HEK293 (cell line): ENCODE results near the gene NDRG4.

Source experiments
- CTCF ChIA-PET: fragments of 350-600 bp; formaldehyde crosslinking; extraction: SDS; loops from one replicate; lab custom pipeline; 2021; ENCODE audit warnings: antibody characterized with exemption; lab: Yijun Ruan, JAX
- POLR2A ChIA-PET: fragments of 300-600 bp; formaldehyde crosslinking; extraction: SDS; loops from one replicate; lab custom pipeline; 2020; ENCODE audit warnings: antibody characterized with exemption, inconsistent platforms; lab: Yijun Ruan, JAX
- H3K27ac ChIP-seq: fragments of 200-500 bp; sonication (Bioruptor generic); 2 replicates; pipeline ENCODE4 v1.5.1; 2014; ENCODE audit warnings: low read depth, low read length, control low read depth, inconsistent platforms; ENCODE audit errors: extremely low read depth
- H3K36me3 ChIP-seq, 2 experiments: fragments of 200-500 bp in 1 of 2; sonication (Bioruptor generic) in 1 of 2; 1 replicate in 1 of 2; 2 replicates in 1 of 2; pipeline ENCODE4 v1.5.1; 2014 to 2017; ENCODE audit warnings: inconsistent platforms in 2 of 2, low read length in 2 of 2; ENCODE audit not compliant: control insufficient read depth in 2 of 2, insufficient read depth in 1 of 2
- H3K4me1 ChIP-seq: fragments of 200-500 bp; sonication (Bioruptor generic); 2 replicates; pipeline ENCODE4 v1.5.1; 2014; ENCODE audit warnings: mild to moderate bottlenecking, low read length, inconsistent platforms; ENCODE audit not compliant: control insufficient read depth, insufficient read depth
- H3K4me3 ChIP-seq: 2 replicates; pipeline ENCODE4 v1.5.1; 2011; ENCODE audit warnings: low read depth, mild to moderate bottlenecking, control low read depth, low read length, moderate library complexity
- H3K9me3 ChIP-seq: fragments of 200-500 bp; sonication (Bioruptor generic); 2 replicates; pipeline ENCODE4 v1.5.1; 2014; ENCODE audit warnings: low read depth, low read length, inconsistent platforms; ENCODE audit not compliant: control insufficient read depth, insufficient read depth
- EGR2 ChIP-seq: fragments of 450-650 bp; formaldehyde crosslinking; IDR thresholded peaks from 2 replicates; pipeline ENCODE4 v1.5.1; 2016; ENCODE audit warnings: low read depth, missing biosample characterization, missing genetic modification characterization
- KLF1 ChIP-seq: fragments of 450-650 bp; formaldehyde crosslinking; IDR thresholded peaks from 2 replicates; pipeline ENCODE4 v1.5.1; 2016; ENCODE audit warnings: missing biosample characterization, missing genetic modification characterization
- KLF9 ChIP-seq: fragments of 450-650 bp; formaldehyde crosslinking; IDR thresholded peaks from 2 replicates; pipeline ENCODE4 v1.5.1; 2016; ENCODE audit warnings: missing biosample characterization, missing genetic modification characterization, low read depth
- SCRT2 ChIP-seq: fragments of 450-650 bp; formaldehyde crosslinking; IDR thresholded peaks from 2 replicates; pipeline ENCODE4 v1.5.1; 2016; ENCODE audit warnings: missing biosample characterization, missing genetic modification characterization
- SP3 ChIP-seq: fragments of 450-650 bp; formaldehyde crosslinking; IDR thresholded peaks from 2 replicates; pipeline ENCODE4 v1.5.1; 2016; ENCODE audit warnings: missing biosample characterization, missing genetic modification characterization
- ZBTB1 ChIP-seq: fragments of 450-650 bp; formaldehyde crosslinking; IDR thresholded peaks from 2 replicates; pipeline ENCODE4 v1.5.1; 2016; ENCODE audit warnings: missing biosample characterization, missing genetic modification characterization
- ZFHX2 ChIP-seq: fragments of 450-650 bp; formaldehyde crosslinking; conservative IDR thresholded peaks from 2 replicates; pipeline ENCODE4 v1.5.1; 2016; ENCODE audit warnings: missing biosample characterization, missing genetic modification characterization
- ZNF174 ChIP-seq: fragments of 450-650 bp; formaldehyde crosslinking; IDR thresholded peaks from 2 replicates; pipeline ENCODE4 v1.5.0; 2017; ENCODE audit warnings: missing biosample characterization, mild to moderate bottlenecking, missing genetic modification characterization
- ZNF324 ChIP-seq: fragments of 450-650 bp; formaldehyde crosslinking; IDR thresholded peaks from 2 replicates; pipeline ENCODE4 v1.5.1; 2016; ENCODE audit warnings: missing biosample characterization, missing genetic modification characterization
- ZNF423 ChIP-seq: fragments of 450-650 bp; formaldehyde crosslinking; IDR thresholded peaks from 2 replicates; pipeline ENCODE4 v1.5.1; 2016; ENCODE audit warnings: missing biosample characterization, missing genetic modification characterization
- ZNF549 ChIP-seq: fragments of 450-650 bp; IDR thresholded peaks from 2 replicates; pipeline ENCODE4 v1.5.1; 2018; ENCODE audit warnings: missing biosample characterization, missing genetic modification characterization, mild to moderate bottlenecking, inconsistent platforms, moderate library complexity
- TF ChIP-seq, protein P1 (sequence below): fragments of 450-650 bp; formaldehyde crosslinking; IDR thresholded peaks from 2 replicates; pipeline ENCODE4; 2016; ENCODE audit warnings: missing biosample characterization, missing genetic modification characterization
- TF ChIP-seq, protein P2 (sequence below): fragments of 450-650 bp; formaldehyde crosslinking; IDR thresholded peaks from 2 replicates; pipeline ENCODE4 v1.5.1; 2016; ENCODE audit warnings: missing biosample characterization, missing genetic modification characterization
- TF ChIP-seq, protein P3 (sequence below): fragments of 450-650 bp; formaldehyde crosslinking; IDR thresholded peaks from 2 replicates; pipeline ENCODE4 v1.5.1; 2017; ENCODE audit warnings: missing biosample characterization, missing genetic modification characterization
- TF ChIP-seq, protein P4 (sequence below): fragments of 450-650 bp; formaldehyde crosslinking; conservative IDR thresholded peaks from 2 replicates; pipeline ENCODE4 v1.5.1; 2016; ENCODE audit warnings: low read depth, missing biosample characterization, missing genetic modification characterization

The NDRG4 gene

DNA sequence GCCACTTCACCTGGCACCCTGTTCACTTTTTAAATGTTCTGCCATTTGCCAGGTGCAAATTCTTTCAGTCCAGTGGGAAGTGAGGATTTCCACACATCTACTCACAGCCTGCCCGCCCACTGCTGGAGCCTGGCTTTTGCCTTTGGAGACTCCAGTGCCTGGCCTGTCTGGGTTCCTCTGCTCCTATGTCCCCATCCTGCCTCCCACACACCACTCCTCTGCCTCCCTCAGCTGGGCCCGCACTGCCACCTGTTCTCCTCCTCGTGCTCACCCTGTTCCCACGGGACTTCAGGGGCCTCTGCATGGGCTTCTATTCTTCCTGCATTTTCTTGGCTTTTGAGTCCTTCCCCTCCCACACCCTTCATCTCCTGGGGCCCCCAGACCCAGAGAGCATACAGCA, 7.9 kb upstream of the NDRG4 start:
- Histone ChIP-seq H3K4me1 (no peaks in the 10 kb centered on the region), H3K27ac (no peak overlapping the region), H3K9me3 (no peaks in the 10 kb centered on the region), H3K36me3 (no peaks in the 10 kb centered on the region), H3K4me3 (no peak overlapping the region)
- CTCF ChIA-PET: interaction anchor here (0.6 to 3.2 kb wide), 3 partner anchors 156 to 169 kb away, joined by 3 to 17 read pairs (median 5); no protein-coding TSS in a partner anchor
- TF ChIP-seq ZBTB1 (tag by site-specific recombination) (no peak), SP3 (tag by site-specific recombination) (no peak), ZFHX2 (tag by site-specific recombination) (peak; percentile 95), SCRT2 (tag by site-specific recombination) (peak; percentile 15; the same call in 1 of the 2 replicates), KLF9 (tag by site-specific recombination) (no peak), ZNF549 (no peak), ZNF423 (tag by site-specific recombination) (no peak), EGR2 (peak; percentile 95)
- TF ChIP-seq, protein P1, sequence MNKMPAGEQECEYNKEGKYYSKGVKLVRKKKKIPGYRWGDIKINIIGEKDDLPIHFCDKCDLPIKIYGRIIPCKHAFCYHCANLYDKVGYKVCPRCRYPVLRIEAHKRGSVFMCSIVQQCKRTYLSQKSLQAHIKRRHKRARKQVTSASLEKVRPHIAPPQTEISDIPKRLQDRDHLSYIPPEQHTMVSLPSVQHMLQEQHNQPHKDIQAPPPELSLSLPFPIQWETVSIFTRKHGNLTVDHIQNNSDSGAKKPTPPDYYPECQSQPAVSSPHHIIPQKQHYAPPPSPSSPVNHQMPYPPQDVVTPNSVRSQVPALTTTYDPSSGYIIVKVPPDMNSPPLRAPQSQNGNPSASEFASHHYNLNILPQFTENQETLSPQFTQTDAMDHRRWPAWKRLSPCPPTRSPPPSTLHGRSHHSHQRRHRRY (tag by site-specific recombination): no peak
- TF ChIP-seq, protein P2, sequence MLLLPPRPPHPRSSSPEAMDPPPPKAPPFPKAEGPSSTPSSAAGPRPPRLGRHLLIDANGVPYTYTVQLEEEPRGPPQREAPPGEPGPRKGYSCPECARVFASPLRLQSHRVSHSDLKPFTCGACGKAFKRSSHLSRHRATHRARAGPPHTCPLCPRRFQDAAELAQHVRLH: no peak
- TF ChIP-seq, protein P3, sequence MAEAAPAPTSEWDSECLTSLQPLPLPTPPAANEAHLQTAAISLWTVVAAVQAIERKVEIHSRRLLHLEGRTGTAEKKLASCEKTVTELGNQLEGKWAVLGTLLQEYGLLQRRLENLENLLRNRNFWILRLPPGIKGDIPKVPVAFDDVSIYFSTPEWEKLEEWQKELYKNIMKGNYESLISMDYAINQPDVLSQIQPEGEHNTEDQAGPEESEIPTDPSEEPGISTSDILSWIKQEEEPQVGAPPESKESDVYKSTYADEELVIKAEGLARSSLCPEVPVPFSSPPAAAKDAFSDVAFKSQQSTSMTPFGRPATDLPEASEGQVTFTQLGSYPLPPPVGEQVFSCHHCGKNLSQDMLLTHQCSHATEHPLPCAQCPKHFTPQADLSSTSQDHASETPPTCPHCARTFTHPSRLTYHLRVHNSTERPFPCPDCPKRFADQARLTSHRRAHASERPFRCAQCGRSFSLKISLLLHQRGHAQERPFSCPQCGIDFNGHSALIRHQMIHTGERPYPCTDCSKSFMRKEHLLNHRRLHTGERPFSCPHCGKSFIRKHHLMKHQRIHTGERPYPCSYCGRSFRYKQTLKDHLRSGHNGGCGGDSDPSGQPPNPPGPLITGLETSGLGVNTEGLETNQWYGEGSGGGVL (tag by site-specific recombination): no peak
- POLR2A ChIA-PET: no interaction called here

DNA sequence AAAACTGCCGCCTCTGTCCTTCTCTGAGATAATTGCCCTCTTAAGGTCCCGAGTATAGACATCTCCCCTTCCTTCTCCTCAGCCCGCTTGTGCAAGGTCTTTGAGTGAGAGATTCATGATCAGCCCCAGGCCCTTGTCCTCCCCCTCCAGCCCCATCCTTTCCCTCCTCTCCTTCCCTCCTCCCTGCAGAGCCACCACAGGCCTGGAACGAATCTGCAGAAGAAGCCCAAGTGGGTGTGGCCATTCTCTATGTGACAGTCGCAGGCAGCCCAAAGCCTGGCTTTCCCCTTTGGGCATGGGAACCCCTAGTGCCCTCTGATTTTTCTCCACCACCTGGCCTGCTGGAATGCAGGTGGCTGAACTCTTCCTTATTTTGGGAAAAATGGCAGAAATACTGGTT, 7.2 kb upstream of the NDRG4 start:
- ChIA-PET CTCF (interaction anchor here (0.6 to 3.2 kb wide), 6 partner anchors 21 to 1868 kb away, joined by 3 to 17 read pairs (median 4); no protein-coding TSS in a partner anchor), POLR2A (interaction anchor here (0.6 kb wide), 1 partner anchor 8 kb away, joined by 9 read pairs; no protein-coding TSS in a partner anchor)
- H3K9me3 ChIP-seq: no peaks in the 10 kb centered on the region

More for the DNA sequence above, 7.2 kb upstream of the NDRG4 start:
- H3K27ac ChIP-seq: no peak overlapping the region
- TF ChIP-seq, protein P3 (tag by site-specific recombination): peak; percentile 70; the same call in 1 of the 2 replicates
- TF ChIP-seq ZNF324 (tag by site-specific recombination) (no peak), KLF9 (tag by site-specific recombination) (peak; percentile 93), KLF1 (tag by site-specific recombination) (0 out of 2 replicates have a peak, but pooled peaks have one; percentile 15), ZNF174 (no peak)
- TF ChIP-seq, protein P4, sequence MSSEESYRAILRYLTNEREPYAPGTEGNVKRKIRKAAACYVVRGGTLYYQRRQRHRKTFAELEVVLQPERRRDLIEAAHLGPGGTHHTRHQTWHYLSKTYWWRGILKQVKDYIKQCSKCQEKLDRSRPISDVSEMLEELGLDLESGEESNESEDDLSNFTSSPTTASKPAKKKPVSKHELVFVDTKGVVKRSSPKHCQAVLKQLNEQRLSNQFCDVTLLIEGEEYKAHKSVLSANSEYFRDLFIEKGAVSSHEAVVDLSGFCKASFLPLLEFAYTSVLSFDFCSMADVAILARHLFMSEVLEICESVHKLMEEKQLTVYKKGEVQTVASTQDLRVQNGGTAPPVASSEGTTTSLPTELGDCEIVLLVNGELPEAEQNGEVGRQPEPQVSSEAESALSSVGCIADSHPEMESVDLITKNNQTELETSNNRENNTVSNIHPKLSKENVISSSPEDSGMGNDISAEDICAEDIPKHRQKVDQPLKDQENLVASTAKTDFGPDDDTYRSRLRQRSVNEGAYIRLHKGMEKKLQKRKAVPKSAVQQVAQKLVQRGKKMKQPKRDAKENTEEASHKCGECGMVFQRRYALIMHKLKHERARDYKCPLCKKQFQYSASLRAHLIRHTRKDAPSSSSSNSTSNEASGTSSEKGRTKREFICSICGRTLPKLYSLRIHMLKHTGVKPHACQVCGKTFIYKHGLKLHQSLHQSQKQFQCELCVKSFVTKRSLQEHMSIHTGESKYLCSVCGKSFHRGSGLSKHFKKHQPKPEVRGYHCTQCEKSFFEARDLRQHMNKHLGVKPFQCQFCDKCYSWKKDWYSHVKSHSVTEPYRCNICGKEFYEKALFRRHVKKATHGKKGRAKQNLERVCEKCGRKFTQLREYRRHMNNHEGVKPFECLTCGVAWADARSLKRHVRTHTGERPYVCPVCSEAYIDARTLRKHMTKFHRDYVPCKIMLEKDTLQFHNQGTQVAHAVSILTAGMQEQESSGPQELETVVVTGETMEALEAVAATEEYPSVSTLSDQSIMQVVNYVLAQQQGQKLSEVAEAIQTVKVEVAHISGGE (tag by site-specific recombination): no peak
- TF ChIP-seq, all 188 proteins: peak for 3
- Histone ChIP-seq H3K36me3 (no peaks in the 10 kb centered on the region), H3K4me3 (no peak overlapping the region), H3K4me1 (no peaks in the 10 kb centered on the region)
